Activated CD4-positive, alpha-beta T cell treated with anti-CD3 and anti-CD28 coated beads, Interleukin-2, Interleukin-6, amounts not matched to agents 100 ng/mL and 50 ng/mL, durations not matched to agents 16 hours and 8 hours (primary cell): Measurements from ENCODE around the gene RPL29.
"Not testable (repeated sequence)": the region's sequence is repeated elsewhere in the genome, so short reads cannot be mapped to it uniquely, and the experiment has no call there.

Experiments used
- DNase-seq: peaks from one replicate; pipeline ENCODE4 v3.0.0-alpha.2; 2020

The RPL29 gene

DNA sequence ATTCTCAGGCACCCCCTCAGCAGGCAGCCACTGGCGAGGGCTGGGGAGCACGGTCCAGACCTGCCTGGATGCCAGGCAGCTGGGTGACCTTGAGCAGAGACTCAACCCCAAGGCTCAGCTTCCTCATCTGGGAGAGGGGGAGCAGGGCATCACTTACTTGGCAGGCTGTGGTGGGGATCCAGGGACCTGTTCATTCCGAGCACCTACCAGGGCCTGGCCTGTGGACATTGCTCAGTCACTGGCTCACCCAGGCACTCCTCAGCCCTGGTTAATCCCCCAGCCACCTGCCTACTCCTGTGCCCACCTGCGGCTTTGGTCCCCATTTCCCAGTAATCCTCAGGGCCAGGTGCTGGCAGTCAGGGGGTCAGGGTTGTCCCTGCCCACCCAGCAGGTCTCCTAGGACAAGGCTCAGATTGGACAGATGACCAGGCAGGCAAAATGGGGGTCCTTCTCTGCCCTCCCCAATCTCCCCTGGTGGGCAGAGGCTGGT is 9.3 kb upstream of the RPL29 start:
- DNase-seq = no peak

DNA sequence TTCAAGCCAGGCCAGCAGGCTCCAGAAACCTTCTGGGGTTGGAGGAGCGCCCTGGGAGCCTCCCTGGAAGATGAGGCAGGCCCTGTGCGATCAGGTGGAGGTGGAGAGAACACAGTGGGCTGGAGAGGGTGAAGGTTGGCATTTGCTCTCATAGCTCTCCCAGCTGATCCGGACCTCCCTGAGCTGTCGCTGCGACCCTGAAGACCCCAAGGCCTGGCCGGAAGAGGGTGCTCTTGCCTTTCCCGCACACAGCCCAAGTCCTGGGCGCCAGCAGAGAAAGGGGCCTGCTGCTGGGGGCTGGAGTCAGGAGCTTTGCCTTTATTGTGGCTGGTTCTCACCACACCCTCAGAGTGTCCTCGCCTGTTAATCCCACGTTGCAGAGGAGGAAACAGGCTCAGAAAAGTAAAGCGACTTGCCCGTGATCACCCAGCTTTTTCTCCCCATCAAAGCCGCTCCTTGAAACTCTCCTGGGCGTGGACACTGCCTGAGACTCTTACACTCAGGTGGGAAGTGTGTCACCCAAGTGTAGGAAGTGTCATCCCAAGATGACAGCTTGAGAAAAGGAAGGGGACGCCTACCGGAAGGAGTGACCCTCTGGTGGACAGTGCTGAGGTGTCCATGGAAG is 8.6 kb upstream of the RPL29 start:
- DNase-seq = no peak

DNA sequence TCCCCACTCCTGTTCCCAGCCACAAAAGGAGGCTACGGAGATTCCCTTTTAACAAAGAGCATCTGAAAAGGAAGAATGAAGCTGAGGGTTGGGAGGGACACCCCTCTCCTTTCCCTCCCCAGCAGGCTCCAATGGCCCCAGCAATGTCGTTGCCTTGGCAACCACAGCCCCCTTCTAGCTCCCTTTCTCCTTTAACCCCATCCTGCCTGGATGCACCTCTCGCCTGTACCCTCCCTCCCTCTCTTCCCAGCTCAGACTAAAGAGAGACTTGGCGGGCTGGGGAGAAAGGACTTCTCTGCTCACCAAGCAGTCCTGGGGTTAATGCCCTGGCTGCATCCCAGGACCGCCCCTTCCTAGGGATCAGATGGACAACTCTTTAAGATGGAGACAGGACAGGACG is 7.1 kb upstream of the RPL29 start:
- no peak for DNase-seq

DNA sequence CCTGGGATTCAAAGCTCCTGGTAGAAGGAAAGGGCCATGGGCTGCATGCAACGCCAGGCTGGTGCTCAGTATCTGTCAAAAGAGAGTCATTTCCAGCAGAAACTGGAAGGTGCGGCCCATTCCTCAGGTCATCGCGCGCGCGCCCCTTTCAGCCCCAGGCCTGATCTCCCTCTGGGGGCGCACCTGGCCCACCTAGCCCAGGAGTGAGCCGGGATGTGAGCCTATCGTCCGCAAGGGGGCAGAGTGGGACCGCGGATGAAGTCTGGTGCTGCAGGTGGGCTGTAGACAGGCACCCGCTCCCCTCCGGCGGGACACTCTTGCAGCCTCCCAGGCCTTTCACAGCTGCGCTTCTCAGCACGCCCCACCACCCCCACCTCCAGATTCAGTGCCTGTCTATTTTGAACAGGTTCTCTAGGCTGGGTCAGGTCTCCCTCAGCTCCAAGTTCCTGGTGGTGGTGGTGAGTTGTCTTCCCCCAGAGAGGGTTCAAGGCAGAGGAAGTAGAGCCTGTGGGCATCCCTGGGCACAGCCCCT is 5.8 kb upstream of the RPL29 start:
- peak; percentile 86 for DNase-seq

DNA sequence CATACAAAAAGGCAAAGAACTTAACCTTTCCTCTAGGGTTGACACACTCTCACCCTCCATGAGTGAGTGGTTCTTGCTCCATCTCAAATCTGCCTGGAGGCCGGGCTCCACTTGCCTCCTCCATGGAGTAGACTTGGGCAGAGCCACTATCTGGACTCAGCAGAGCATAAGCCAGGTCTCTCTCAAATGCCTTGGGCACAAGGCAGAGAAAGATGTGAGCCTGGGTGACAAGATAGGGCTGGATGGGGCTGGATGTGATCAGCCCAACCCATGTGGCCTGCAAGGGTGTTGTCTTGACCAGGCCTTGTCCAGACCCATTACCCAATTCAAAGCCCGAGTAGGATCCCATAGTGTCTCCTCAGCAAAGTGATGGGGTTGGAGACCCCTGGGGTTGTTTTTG is 4.2 kb upstream of the RPL29 start:
- DNase-seq = no peak

DNA sequence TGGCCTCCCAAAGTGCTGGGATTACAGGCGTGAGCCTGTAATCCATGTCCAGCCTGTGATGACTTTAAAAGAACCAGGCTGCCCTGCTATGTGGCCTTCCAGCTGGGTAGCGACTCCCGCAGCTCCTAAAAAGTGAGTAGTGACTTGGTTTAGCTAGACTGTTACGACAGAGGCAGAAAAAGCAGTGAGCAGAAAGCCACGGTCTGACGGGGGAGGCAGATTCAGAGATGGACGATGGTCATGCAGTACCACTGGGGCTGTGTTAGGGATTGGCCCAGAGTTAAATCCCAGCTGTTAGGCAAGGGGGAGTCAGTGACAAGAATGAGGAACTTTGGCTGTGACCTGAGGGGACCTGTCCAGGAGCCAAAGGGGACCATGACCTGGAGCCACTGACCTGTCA is 3.1 kb upstream of the RPL29 start:
- DNase-seq = no peak

DNA sequence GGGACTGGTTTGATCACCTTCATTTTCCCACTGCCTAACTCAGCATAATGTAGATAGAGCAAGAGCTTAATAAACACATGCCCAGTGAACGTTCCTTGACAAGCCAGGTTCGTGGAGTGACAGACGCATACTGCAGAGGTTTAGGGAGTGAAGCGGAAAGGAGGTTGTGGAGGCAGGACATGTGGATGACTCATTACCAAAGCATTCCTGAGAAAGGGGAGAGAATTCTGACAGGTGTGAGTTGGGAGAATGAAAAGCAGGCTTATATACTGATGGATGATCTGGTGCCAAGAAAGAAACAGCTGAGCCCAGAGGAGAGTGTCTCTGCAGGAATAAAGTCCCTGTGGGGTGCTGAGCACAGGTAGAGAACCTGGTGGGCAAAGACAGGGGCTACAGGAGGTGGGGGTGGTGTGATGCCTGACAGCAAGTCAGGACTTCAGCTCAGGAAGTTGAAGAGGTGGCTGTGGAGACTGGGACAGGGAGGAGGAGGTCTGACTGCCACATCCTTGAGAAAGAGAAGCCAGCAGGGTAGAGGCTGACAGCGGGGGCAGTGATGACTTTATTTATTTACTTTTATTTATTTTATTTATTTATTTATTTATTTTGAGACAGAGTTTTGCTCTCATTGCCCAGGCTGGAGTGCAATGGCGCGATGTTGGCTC is 2.4 kb upstream of the RPL29 start:
- no peak for DNase-seq

DNA sequence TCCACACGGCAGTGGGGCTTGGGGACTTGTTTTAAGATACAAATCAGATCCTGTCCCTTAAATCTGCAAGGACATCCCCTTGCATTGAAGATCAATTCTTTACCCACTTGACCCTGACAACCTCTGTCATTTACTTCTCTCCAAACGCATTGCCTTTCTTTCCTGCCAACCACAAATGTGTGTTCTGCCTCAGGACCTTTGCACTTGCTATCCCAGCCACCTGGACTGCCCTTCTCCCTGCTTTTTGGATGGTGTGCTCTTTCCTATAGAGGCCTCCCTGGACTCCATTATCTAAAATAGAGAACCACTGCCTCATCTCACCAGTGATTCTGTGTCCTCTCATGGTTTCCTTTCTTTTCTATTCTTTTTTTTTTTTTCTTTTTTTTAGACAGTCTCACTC is 1.5 kb upstream of the RPL29 start:
- no peak for DNase-seq

DNA sequence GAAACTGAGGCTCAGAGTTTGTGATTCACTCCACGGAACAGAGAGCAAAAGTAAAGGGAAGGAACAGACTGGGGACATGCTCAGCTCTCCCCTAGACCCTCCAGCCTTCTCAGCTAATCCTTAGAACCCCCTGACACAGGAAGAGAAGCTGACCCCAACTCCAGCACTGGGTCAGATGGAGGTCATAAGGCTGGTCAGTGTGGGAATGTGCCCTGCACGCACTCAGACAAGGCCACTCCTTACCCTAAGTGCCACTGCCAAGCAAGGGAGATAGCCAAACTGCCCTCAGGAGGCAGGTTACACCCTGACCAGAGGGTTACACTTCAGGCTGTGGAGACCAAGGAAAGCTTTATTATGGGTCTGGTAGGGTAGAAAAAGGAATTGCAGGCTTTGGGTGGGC is 1.2 kb downstream of the RPL29 start:
- DNase-seq = no peak

DNA sequence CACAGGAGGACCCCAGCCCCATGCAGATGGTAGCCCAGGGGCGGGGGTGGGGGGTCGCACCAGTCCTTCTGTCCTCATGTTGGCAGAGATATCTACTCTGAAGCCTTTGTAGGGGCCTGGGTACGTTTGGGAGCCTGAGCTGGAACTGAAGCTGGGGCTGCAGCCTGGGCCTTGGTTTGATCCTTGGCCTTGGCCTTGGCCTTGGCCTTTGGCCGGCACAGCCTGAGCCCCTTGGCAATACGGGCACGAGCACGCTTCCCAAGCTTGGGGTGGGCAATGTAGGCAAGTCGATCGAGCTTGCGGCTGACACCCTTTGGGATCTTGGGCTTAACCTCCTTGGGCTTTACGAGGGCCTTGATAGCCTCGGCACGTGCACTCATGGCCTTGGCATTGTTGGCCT is 2.0 kb downstream of the RPL29 start:
- not testable (repeated sequence) for DNase-seq

DNA sequence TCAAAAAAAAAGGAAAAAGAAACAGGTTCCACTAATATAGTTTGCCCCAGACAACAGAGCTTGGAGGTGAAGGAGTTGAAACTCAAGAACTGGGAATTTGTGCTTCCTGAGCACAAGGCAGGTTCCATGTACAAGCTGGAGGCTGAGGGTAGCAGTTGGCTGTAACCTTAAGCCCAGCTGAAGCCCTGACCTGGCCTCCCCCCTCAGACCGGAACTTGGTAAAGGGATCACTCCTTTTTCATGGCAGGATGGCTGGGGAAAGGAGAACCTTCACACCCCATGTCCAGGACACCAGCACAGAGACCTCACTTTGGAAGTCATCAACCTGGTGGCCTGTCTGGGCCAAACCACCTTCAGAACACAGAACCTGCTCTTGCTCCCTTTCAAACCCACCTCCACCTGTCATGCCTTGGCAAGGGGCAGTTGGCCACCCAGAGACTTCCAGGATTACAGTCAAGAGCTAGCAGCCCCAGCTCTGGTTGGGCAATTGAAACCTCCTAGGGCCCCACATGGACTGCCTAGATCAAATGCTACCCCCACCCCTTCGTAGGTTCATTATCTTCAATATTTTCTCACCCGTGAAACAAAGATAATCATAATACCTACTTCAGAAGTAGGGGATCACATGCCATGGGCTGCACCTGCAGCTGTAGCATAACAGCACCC is 3.5 kb downstream of the RPL29 start:
- DNase-seq = no peak

DNA sequence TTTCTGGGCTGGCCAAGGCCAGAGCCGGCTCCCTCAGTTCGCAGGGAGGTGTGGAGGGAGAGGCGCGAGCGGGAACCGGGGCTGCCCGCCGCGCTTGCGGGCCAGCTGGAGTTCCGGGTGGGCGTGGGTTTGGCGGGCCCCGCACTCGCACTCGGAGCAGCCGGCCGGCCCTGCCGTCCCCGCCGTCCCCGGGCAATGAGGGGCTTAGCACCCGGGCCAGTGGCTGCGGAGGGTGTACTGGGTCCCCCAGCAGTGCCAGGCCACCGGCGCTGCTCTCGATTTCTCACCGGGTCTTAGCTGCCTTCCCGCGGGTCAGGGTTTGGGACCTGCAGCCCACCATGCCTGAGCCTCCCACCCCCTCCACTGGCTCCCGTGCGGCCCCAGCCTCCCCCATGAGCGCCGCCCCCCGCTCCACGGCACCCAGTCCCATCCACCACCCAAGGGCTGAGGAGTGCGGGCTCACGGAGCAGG is 5.2 kb downstream of the RPL29 start:
- DNase-seq = not testable (repeated sequence)

DNA sequence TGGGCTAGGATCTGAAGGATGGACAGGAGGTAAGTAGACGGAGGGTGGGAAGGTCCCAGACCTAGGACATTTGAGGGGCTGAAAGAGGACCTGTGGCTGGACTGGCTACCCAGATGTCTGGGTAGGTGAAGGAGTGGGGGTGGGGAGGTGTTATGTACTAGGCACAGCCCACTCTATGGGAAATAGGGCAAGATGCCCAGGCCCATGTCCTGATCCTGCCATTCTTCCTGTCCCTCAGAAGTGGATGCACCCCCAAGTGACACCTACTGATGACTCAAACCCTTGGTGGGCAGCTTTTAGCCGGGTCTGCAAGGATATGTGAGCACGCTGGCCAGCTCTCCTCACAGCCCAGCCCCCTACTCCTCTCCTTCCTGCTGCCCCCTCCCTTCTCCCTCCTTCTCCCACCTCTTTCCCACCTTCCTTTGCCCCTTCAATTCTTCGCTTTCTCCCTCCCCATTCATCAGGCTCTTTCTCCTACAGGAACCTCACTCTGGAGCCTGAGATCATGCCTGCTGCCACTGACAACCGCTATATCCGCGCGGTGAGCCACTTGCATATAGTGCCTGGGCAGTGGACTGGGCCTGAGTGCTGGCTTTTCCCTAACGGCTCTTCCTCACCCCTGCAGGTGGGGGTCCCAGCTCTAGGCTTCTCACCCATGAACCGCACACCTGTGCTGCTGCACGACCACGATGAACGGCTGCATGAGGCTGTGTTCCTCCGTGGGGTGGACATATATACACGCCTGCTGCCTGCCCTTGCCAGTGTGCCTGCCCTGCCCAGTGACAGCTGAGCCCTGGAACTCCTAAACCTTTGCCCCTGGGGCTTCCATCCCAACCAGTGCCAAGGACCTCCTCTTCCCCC is 7.2 kb downstream of the RPL29 start:
- no peak for DNase-seq

DNA sequence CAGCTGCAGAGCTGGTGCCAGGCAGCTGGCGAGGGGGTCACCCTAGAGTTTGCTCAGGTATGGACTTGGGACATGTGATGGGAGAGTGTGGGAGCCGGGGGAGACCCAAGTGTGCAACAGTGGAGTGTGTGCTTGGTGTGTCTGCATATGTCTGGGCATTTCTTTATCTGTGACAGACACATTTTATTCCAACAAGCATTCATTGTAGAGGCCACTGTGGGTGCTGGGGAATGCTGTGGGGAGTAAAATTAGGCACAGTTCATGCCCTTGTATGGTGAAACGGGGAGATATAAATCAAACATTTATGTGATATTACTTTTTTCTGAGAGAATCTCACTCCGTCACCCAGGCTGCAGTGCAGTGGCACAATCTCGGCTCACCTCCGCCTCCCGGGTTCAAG is 8.1 kb downstream of the RPL29 start:
- no peak for DNase-seq

DNA sequence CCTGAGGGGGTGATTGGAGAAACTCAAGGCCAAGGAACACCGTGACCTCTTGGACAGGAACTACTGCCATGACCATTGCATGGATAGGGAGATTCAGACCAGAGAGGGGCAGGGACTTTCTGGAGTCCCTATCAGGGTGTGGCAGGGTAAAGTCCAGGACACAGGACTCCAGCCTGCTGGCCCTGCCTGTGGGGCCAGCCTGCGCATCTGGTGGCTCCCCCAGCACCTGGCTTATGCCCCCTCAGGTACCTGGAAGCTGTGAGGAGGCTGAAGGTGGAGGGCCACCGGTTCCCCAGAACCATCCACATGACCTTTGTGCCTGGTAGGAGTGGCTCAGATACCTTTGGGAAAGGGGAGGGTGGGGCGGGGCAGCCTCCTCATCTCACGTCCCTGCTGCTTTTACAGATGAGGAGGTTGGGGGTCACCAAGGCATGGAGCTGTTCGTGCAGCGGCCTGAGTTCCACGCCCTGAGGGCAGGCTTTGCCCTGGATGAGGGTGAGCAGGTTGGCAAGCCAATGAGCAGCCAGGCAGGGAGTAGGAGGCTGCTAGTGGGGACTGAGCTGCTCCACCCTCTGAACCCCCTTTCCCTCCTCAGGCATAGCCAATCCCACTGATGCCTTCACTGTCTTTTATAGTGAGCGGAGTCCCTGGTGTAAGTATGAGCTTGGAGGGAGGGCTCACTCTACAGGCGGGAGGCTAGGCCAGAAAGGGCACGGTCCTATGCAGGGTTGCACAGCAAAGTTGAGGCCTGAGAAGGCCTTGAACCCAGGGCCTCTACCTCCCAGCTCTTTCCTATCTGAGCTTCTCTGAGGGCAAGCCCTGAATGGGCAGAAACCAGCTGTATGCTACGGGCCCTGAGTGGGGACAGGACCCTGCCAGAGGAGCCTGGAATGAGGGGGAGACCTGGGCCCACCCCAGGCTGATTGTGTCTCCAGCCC is 9.4 kb downstream of the RPL29 start:
- no peak for DNase-seq

DNA sequence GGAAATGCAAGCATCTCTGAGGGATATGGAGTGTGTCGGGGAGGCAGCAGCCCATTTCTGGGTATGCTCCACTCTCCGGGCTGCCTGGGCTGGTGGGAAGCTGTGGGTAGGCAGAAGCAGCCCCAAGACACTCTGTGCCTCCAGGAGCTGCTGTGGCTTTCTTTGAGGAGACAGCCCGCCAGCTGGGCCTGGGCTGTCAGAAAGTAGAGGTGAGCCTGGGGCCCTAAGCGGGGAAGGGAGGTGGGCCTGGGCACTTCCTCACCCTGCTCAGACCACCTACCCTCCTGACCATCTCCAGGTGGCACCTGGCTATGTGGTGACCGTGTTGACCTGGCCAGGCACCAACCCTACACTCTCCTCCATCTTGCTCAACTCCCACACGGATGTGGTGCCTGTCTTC is 10.6 kb downstream of the RPL29 start:
- no peak for DNase-seq

DNA sequence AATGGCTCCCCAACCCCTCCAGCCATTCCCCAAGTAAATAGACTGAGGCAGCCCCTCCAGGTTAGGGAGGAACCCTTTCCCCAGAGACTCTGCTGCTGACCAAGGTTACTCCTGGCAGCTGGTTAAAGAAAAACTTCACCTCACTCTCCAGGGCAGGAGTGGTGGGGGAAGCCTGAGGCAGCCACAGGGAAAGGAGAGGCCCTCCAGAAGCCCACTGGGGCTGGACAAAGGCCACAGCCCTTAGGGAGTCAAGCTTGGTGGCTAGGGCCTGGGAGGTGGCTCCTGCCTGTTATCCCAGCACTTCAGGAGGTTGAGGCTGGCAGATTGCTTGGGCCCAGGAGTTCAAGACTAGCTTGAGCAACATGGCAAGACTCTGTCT is 11.4 kb downstream of the RPL29 start:
- DNase-seq = no peak

DNA sequence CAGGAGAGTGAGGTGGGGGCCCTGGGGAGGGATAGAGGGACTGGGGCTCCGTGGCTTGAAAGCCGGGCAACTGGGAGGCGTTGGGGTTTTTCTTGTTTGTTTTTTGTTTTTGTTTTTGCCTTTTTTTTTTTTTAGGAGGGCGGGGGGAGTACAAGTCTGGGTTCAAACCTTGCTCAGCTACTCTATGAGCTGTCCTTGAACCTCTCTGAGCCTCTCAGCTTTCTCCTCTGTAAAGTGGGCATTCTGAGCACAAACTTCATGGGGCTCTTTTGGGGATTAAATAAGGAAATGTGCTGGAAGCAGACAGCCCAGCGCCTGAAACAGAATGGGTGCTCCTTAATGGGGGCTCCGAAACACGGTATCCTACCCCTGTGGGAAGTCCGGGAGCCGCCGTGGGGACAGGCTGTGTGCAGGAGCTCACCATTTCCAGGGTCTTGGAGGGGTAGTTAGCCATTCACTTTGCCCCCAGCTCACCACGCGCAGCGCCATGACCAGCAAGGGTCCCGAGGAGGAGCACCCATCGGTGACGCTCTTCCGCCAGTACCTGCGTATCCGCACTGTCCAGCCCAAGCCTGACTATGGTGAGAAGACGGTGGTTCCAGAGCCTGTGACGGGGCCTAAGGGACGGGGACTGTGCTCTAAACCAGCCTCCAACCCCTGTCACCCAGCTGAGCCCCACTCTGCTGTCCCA is 12.0 kb downstream of the RPL29 start:
- DNase-seq = no peak

DNA sequence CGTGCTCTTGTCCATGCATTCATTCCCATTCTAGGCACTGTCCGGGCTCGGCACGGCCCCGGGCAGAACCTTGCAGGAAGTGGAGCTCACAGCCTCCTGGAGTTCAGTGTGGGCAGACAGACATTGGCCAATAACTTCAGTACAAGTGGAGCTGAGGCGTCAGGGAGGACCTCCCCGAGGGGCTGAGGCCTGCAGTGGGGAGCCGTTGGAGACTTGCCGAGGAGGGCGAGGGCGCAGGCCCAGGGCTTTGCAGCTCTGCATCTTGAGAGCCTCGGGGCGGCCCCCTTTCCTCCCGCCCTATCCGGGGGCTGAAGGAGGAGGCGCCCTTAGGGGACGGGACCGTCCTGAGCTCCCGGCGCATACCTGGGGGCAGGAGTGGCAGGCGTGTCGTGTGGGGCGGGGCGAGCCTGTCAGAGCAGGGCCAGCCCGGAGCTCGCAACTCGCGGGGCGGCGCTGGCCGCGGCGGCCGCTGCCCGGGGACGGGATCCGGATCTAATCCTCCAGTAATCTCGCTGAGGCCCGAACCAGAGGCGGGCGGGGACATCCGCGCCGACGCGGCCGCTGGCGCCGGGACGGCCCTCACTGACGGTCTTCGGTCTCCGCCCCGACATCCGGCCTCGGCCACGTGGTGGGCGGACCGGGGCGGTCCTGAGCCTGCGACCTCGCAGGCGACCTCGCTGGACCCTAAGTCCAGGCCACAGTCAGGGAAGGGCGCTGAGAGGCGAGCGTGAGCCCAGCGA is 12.7 kb downstream of the RPL29 start, which contains the start of gene ACY1:
Gene ACY1, plus strand, starts transcription at position 698 of the 740 bp plus-strand sequence. CDS start 530 bp downstream, outside the sequence.
- DNase-seq = peak; percentile 87

DNA sequence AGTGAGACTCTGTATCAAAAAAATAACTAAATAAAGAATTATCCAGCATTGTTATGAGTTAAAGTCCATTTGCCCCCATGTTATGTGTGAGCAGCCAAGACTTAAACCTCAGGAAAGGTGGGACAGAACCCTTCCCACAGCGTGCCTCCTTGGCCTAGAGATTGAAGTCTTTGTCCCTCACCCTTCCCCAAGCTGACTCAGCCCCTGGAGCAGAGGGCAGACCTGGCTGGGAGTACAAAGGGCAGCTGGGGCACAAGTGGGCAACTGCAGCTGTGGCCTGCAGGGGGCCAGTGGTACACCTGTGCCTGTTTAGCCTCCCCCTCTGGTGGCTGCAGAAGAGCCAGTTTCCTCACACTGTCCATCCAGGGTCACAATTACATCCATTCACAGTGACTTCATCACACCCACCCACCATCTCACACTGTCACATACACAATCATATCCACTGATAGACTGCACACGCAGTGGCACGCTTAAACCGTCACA is 13.3 kb downstream of the RPL29 start:
- DNase-seq = peak; percentile 55
